Kidney (tissue), 14 donors: ENCODE data around the gene CDC23. TPM values are rescaled to one million over a fixed set of nuclear protein-coding genes. Genes with fewer than 3 reads are reported as not detected.
A peak's percentile ranks its signal among the peaks of the same experiment; 100 is the strongest.

Experiments used
- DNase-seq, 5 donors: peaks; one replicate each; pipeline ENCODE4 v3.0.0-alpha.2; 2013 to 2020
- FAIRE-seq: peaks from 2 replicates; lab custom pipeline; 2012; peaks lifted over from hg19 to GRCh38; lab: Jason Lieb, UNC
- H3K27ac ChIP-seq, 2 donors: one replicate each; pipeline ENCODE4 v1.7.0; 2013; ENCODE audit warnings: low read depth in 2 of 2, low read length in 2 of 2, inconsistent platforms in 1 of 2
- H3K27me3 ChIP-seq: one replicate; pipeline ENCODE4 v1.7.1; 2013; ENCODE audit warnings: low read length, inconsistent platforms; ENCODE audit not compliant: control insufficient read depth, insufficient read depth
- H3K36me3 ChIP-seq, 3 donors: one replicate each; pipeline versions ENCODE4 v1.7.0 to v1.7.1; 2013; ENCODE audit warnings: low read length in 3 of 3, control low read depth in 1 of 3, inconsistent platforms in 1 of 3; ENCODE audit not compliant: insufficient read depth in 3 of 3, control insufficient read depth in 2 of 3
- H3K4me1 ChIP-seq, 3 donors: one replicate each; pipeline versions ENCODE4 v1.7.0 to v1.7.1; 2013; ENCODE audit warnings: low read length in 3 of 3, inconsistent platforms in 1 of 3, low read depth in 1 of 3; ENCODE audit not compliant: control insufficient read depth in 2 of 3, insufficient read depth in 2 of 3
- H3K4me3 ChIP-seq, 3 donors: one replicate each; pipeline versions ENCODE4 v1.7.0 to v1.8.1; 2013; ENCODE audit warnings: low read length in 3 of 3, control low read depth in 1 of 3, inconsistent platforms in 1 of 3
- H3K9ac ChIP-seq, 3 donors: one replicate each; pipeline versions ENCODE4 v1.7.0 to v1.7.1; 2013; ENCODE audit warnings: low read length in 3 of 3, control low read depth in 1 of 3, inconsistent platforms in 1 of 3
- H3K9me3 ChIP-seq, 3 donors: one replicate each; pipeline versions ENCODE4 v1.7.0 to v1.7.1; 2013; ENCODE audit warnings: low read length in 3 of 3, control low read depth in 1 of 3, inconsistent platforms in 1 of 3; ENCODE audit not compliant: control insufficient read depth in 2 of 3, insufficient read depth in 1 of 3
- CTCF ChIP-seq: IDR thresholded peaks from 3 replicates; pipeline ENCODE4 v1.5.1; 2012; ENCODE audit warnings: mild to moderate bottlenecking, moderate library complexity, borderline replicate concordance; ENCODE audit not compliant: insufficient read depth; ENCODE audit errors: extremely low read depth
- intact Hi-C: fragments of 100-400 bp; cut with DNase I; formaldehyde crosslinking; loops from one replicate; pipeline ENCODE4 v1.11.1; 2022
- polyA plus RNA-seq: library from polyadenylated mRNA; stranded (reverse); fragments of 350-450 nt; fragmentation: Illumina TruSeq; extraction: RNeasy Lipid Tissue Mini Kit (QIAGEN cat#74804); gene quantifications from one replicate; pipeline ENCODE4 v1.2.3, GENCODE V29; 2014; ENCODE audit warnings: low read depth, low replicate concordance; ENCODE audit not compliant: insufficient read depth
- total RNA-seq: library from RNA; stranded (reverse); fragmentation: NEBNext Ultra II Directional; extraction: Animal tissue kit (Norgen Biotek cat#: 25700); gene quantifications from one replicate; pipeline ENCODE4 v1.2.1, GENCODE V29; 2021
- donor health status: control.
- donor health status: control.
- donor health status: control.
- donor health status: control.
- donor health status: control.
- donor health status: DM: yes; HTN: yes; CAD: no.
- donor health status: Normal renal cell carcinoma (clear cell type).

CDC23 gene
- total and polyA plus RNA-seq, 2 donors from 2014 or later, result 17.6 to 28.3 TPM

DNA sequence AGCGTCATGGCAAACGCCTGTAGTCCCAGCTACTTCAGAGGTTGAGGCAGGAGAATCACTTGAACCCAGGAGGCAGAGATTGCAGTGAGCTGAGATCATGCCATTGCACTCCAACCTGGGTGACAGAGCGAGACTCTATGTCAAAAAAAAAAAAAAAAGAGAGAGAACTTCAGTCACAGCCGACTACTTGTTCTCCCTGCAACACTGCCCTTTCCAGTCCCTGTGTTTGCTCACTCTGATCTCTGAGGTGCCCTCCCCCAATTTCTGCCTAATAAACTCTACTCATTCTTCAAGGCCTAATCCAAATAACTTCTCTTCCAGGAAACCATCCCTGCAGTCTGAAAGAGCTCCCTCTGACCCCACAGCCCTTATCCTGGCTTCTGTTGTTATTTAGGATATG lies 33.2 kb upstream of the CDC23 start:
- Histone ChIP-seq H3K9ac (no peak overlapping the region), H3K27ac (no peak overlapping the region), H3K4me3 (no peak overlapping the region), H3K36me3 (no peaks in the 10 kb centered on the region), H3K4me1 (peaks cover 0 to 3% (median 0%) of the 10 kb centered on the region in 3 donors), H3K9me3 (no peaks in the 10 kb centered on the region), H3K27me3 (peaks cover 2% of the 10 kb centered on the region)
- DNase-seq, result peak in 1 of 5 donors; percentile 10
- no peak for TF ChIP-seq CTCF
- intact Hi-C loops, result no loop called here
- FAIRE-seq, result no peak

DNA sequence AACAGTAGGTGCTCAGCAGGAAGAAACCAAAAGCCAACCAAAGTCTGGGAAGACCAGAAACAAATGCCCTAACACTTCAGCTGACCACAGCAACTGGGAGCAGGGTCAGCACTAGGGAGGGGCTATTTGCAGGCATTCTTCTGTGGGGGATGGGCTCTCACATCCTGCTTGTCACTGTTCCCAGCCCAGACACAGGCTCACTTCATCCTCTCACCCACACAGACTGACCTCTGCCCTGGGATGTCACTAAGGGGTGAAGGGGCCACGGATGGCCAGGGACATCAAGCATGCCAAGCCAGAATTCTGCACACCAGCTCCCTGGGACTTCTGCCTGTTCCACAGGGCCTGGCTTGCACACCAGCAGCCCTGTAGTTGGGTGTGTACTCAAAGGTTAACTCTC lies 32.6 kb upstream of the CDC23 start:
- Histone ChIP-seq H3K9me3 (no peaks in the 10 kb centered on the region), H3K9ac (no peak overlapping the region), H3K27ac (no peak overlapping the region), H3K27me3 (peaks cover 2% of the 10 kb centered on the region), H3K4me1 (peaks cover 0 to 3% (median 0%) of the 10 kb centered on the region in 3 donors), H3K36me3 (no peaks in the 10 kb centered on the region), H3K4me3 (no peak overlapping the region)
- DNase-seq (peak in 2 of 5 donors; percentile 7 to 48), FAIRE-seq (no peak)
- intact Hi-C loops, result no loop called here
- no peak for TF ChIP-seq CTCF

- intact Hi-C loops, result no loop called here
- Histone ChIP-seq H3K4me3 (no peak overlapping the region), H3K27ac (no peak overlapping the region), H3K9me3 (no peaks in the 10 kb centered on the region), H3K27me3 (peaks cover 2% of the 10 kb centered on the region), H3K4me1 (peaks cover 0 to 3% (median 0%) of the 10 kb centered on the region in 3 donors), H3K9ac (no peak overlapping the region), H3K36me3 (no peaks in the 10 kb centered on the region)
- DNase-seq (no peak), FAIRE-seq (no peak)
- TF ChIP-seq CTCF, result no peak
These were observed 30.7 kb upstream of the CDC23 start for GRCh38 chr5:138243794-138244193.
